Bronchial epithelial cell (primary cell): Measurements from ENCODE around the gene ABCC1. TPM values are rescaled to one million over a fixed set of nuclear protein-coding genes. Genes with fewer than 3 reads are reported as not detected.

Experiments
- DNase-seq: peaks from one replicate; pipeline ENCODE4 v3.0.0-alpha.2; 2010; ENCODE audit warnings: low read depth
- FAIRE-seq: peaks from 2 replicates; lab custom pipeline; 2011; peaks lifted over from hg19 to GRCh38; lab: Jason Lieb, UNC
- H3K27me3 ChIP-seq: 2 replicates; pipeline ENCODE4 v1.5.1; 2011; ENCODE audit warnings: low read length; ENCODE audit not compliant: control insufficient read depth, insufficient read depth
- H3K36me3 ChIP-seq: 2 replicates; pipeline ENCODE4 v1.5.1; 2011; ENCODE audit warnings: low read length; ENCODE audit not compliant: control insufficient read depth, insufficient read depth
- H3K4me3 ChIP-seq: 2 replicates; pipeline ENCODE4 v1.5.1; 2011; ENCODE audit warnings: mild to moderate bottlenecking, low read depth, low read length, control low read depth
- CTCF ChIP-seq: IDR thresholded peaks from 2 replicates; pipeline ENCODE4 v1.5.1; 2011; ENCODE audit warnings: mild to moderate bottlenecking, moderate library complexity, low read length, control low read depth, inconsistent platforms; ENCODE audit not compliant: insufficient read depth, severe bottlenecking
- total RNA-seq: library from RNA; depleted of rRNA; stranded (reverse); fragments of >200 nt; gene quantifications from 2 replicates; pipeline ENCODE4 v1.2.1, GENCODE V29; 2014

ABCC1 gene
- total RNA-seq, 1 donor from 2014 or later, result 31.3 TPM

- DNase-seq, result no peak
- Histone ChIP-seq H3K36me3 (peaks cover 30% of the 10 kb centered on the region), H3K4me3 (no peak overlapping the region), H3K27me3 (no peaks in the 10 kb centered on the region)
- FAIRE-seq, result no peak
- TF ChIP-seq CTCF, result no peak
These were observed 87.0 kb downstream of the ABCC1 start for GRCh38 chr16:16036359-16036792.

- FAIRE-seq (no peak), DNase-seq (no peak)
- no peak for TF ChIP-seq CTCF
- Histone ChIP-seq H3K36me3 (peaks cover 30% of the 10 kb centered on the region), H3K27me3 (no peaks in the 10 kb centered on the region), H3K4me3 (no peak overlapping the region)
These were observed 88.1 kb downstream of the ABCC1 start for GRCh38 chr16:16037521-16037920.

GRCh38 chr16:16037970-16038369 is 88.6 kb downstream of the ABCC1 start:
- Histone ChIP-seq H3K4me3 (no peak overlapping the region), H3K27me3 (no peaks in the 10 kb centered on the region), H3K36me3 (peaks cover 28% of the 10 kb centered on the region)
- FAIRE-seq (no peak), DNase-seq (no peak)
- TF ChIP-seq CTCF, result no peak

GRCh38 chr16:16038950-16039349 is 89.5 kb downstream of the ABCC1 start:
- H3K27me3 ChIP-seq, result no peaks in the 10 kb centered on the region
- TF ChIP-seq CTCF, result no peak
- FAIRE-seq (no peak), DNase-seq (no peak)
- H3K4me3 ChIP-seq, result no peak overlapping the region
- H3K36me3 ChIP-seq, result peaks cover 26% of the 10 kb centered on the region

- Histone ChIP-seq H3K4me3 (no peak overlapping the region), H3K27me3 (no peaks in the 10 kb centered on the region), H3K36me3 (peaks cover 39% of the 10 kb centered on the region)
- TF ChIP-seq CTCF, result no peak
- FAIRE-seq (no peak), DNase-seq (no peak)
These were observed 91.9 kb downstream of the ABCC1 start for GRCh38 chr16:16041196-16041892.

- Histone ChIP-seq H3K36me3 (peaks cover 36% of the 10 kb centered on the region), H3K27me3 (no peaks in the 10 kb centered on the region), H3K4me3 (no peak overlapping the region)
- no peak for FAIRE-seq
- no peak for TF ChIP-seq CTCF
- DNase-seq, result no peak
These were observed 92.7 kb downstream of the ABCC1 start for GRCh38 chr16:16042076-16042475.
